A673 (cell line): ENCODE data around the gene PSMB11.

Source experiments
- CTCF ChIP-seq: fragments of 300-800, 200-600 bp; sonication (generic); conservative IDR thresholded peaks from 2 replicates; pipeline ENCODE4 v1.5.1; 2017; ENCODE audit warnings: low read depth, mild to moderate bottlenecking, antibody characterized with exemption, low read length, moderate library complexity, mixed read lengths
- EZH2 ChIP-seq: fragments of 200-600 bp; sonication (generic); IDR thresholded peaks from 2 replicates; pipeline ENCODE4 v1.6.1; 2017; ENCODE audit warnings: borderline replicate concordance, low read depth, mild to moderate bottlenecking, mixed read lengths, antibody characterized with exemption, low read length; ENCODE audit not compliant: poor library complexity, severe bottlenecking

- TF ChIP-seq CTCF (no peak), EZH2 (no peak)
Observed at GRCh38 chr14:23091294-23092225, 49.5 kb downstream of the PSMB11 start.
